HEK293 (cell line): ENCODE data around the gene GPT2.

Experiments used
- AEBP2 ChIP-seq: fragments of 450-650 bp; formaldehyde crosslinking; IDR thresholded peaks from 2 replicates; pipeline ENCODE4 v1.5.1; 2016; ENCODE audit warnings: missing biosample characterization, missing genetic modification characterization, borderline replicate concordance
- CTCF ChIP-seq: fragments of 450-650 bp; formaldehyde crosslinking; IDR thresholded peaks from 2 replicates; pipeline ENCODE4 v1.5.1; 2016; ENCODE audit warnings: missing biosample characterization, missing genetic modification characterization
- MZF1 ChIP-seq: fragments of 450-650 bp; formaldehyde crosslinking; IDR thresholded peaks from 2 replicates; pipeline ENCODE4 v1.5.1; 2017; ENCODE audit warnings: missing biosample characterization, missing genetic modification characterization, borderline replicate concordance
- SP7 ChIP-seq: fragments of 450-650 bp; formaldehyde crosslinking; IDR thresholded peaks from 2 replicates; pipeline ENCODE4 v1.5.1; 2016; ENCODE audit warnings: missing biosample characterization, missing genetic modification characterization
- ZBTB11 ChIP-seq: fragments of 450-650 bp; formaldehyde crosslinking; conservative IDR thresholded peaks from 2 replicates; pipeline ENCODE4 v1.5.1; 2016; ENCODE audit warnings: low read depth, missing biosample characterization, missing genetic modification characterization
- ZBTB26 ChIP-seq: fragments of 450-650 bp; formaldehyde crosslinking; optimal IDR thresholded peaks from 2 replicates; pipeline ENCODE3; 2016; ENCODE audit warnings: missing biosample characterization, mild to moderate bottlenecking, missing genetic modification characterization
- ZBTB8A ChIP-seq: fragments of 450-650 bp; formaldehyde crosslinking; IDR thresholded peaks from 2 replicates; pipeline ENCODE4 v1.5.1; 2016; ENCODE audit warnings: missing biosample characterization, missing genetic modification characterization
- ZFP37 ChIP-seq: fragments of 450-650 bp; formaldehyde crosslinking; IDR thresholded peaks from 2 replicates; pipeline ENCODE4 v1.5.1; 2016; ENCODE audit warnings: missing biosample characterization, missing genetic modification characterization
- ZNF184 ChIP-seq: fragments of 450-650 bp; IDR thresholded peaks from 2 replicates; pipeline ENCODE4 v1.5.1; 2018; ENCODE audit warnings: missing biosample characterization, mild to moderate bottlenecking, missing genetic modification characterization
- ZNF202 ChIP-seq: fragments of 450-650 bp; formaldehyde crosslinking; IDR thresholded peaks from 2 replicates; pipeline ENCODE4 v1.5.1; 2016; ENCODE audit warnings: missing biosample characterization, missing genetic modification characterization, borderline replicate concordance
- ZNF214 ChIP-seq: fragments of 450-650 bp; formaldehyde crosslinking; IDR thresholded peaks from 2 replicates; pipeline ENCODE4 v1.5.1; 2017; ENCODE audit warnings: missing biosample characterization, mild to moderate bottlenecking, missing genetic modification characterization, borderline replicate concordance
- ZNF24 ChIP-seq: fragments of 450-650 bp; formaldehyde crosslinking; IDR thresholded peaks from 2 replicates; pipeline ENCODE4 v1.5.1; 2016; ENCODE audit warnings: missing biosample characterization, missing genetic modification characterization
- ZNF280C ChIP-seq: fragments of 450-650 bp; formaldehyde crosslinking; IDR thresholded peaks from 2 replicates; pipeline ENCODE4 v1.5.1; 2016; ENCODE audit warnings: missing biosample characterization, missing genetic modification characterization
- ZNF335 ChIP-seq: fragments of 450-650 bp; formaldehyde crosslinking; conservative IDR thresholded peaks from 2 replicates; pipeline ENCODE4 v1.5.1; 2016; ENCODE audit warnings: missing biosample characterization, missing genetic modification characterization
- ZNF426 ChIP-seq: fragments of 450-650 bp; formaldehyde crosslinking; IDR thresholded peaks from 2 replicates; pipeline ENCODE4 v1.5.1; 2017; ENCODE audit warnings: missing biosample characterization, missing genetic modification characterization, mild to moderate bottlenecking, inconsistent platforms, moderate library complexity
- ZNF529 ChIP-seq: fragments of 450-650 bp; formaldehyde crosslinking; IDR thresholded peaks from 2 replicates; pipeline ENCODE4 v1.5.1; 2017; ENCODE audit warnings: missing genetic modification characterization, missing biosample characterization; ENCODE audit not compliant: insufficient replicate concordance
- ZNF558 ChIP-seq: fragments of 450-650 bp; formaldehyde crosslinking; IDR thresholded peaks from 2 replicates; pipeline ENCODE4 v1.5.1; 2016; ENCODE audit warnings: missing biosample characterization, missing genetic modification characterization
- ZNF629 ChIP-seq: fragments of 450-650 bp; formaldehyde crosslinking; IDR thresholded peaks from 2 replicates; pipeline ENCODE4 v1.5.1; 2017; ENCODE audit warnings: missing biosample characterization, missing genetic modification characterization
- ZNF654 ChIP-seq: fragments of 450-650 bp; formaldehyde crosslinking; IDR thresholded peaks from 2 replicates; pipeline ENCODE4 v1.5.1; 2016; ENCODE audit warnings: low read depth, missing biosample characterization, missing genetic modification characterization
- TF ChIP-seq, protein P1 (sequence below): fragments of 450-650 bp; formaldehyde crosslinking; IDR thresholded peaks from 2 replicates; pipeline ENCODE4 v1.5.1; 2016; ENCODE audit warnings: missing biosample characterization, missing genetic modification characterization
- TF ChIP-seq, protein P2 (sequence below): fragments of 450-650 bp; formaldehyde crosslinking; IDR thresholded peaks from 2 replicates; pipeline ENCODE4 v1.5.1; 2016; ENCODE audit warnings: missing biosample characterization, missing genetic modification characterization

Gene GPT2

DNA sequence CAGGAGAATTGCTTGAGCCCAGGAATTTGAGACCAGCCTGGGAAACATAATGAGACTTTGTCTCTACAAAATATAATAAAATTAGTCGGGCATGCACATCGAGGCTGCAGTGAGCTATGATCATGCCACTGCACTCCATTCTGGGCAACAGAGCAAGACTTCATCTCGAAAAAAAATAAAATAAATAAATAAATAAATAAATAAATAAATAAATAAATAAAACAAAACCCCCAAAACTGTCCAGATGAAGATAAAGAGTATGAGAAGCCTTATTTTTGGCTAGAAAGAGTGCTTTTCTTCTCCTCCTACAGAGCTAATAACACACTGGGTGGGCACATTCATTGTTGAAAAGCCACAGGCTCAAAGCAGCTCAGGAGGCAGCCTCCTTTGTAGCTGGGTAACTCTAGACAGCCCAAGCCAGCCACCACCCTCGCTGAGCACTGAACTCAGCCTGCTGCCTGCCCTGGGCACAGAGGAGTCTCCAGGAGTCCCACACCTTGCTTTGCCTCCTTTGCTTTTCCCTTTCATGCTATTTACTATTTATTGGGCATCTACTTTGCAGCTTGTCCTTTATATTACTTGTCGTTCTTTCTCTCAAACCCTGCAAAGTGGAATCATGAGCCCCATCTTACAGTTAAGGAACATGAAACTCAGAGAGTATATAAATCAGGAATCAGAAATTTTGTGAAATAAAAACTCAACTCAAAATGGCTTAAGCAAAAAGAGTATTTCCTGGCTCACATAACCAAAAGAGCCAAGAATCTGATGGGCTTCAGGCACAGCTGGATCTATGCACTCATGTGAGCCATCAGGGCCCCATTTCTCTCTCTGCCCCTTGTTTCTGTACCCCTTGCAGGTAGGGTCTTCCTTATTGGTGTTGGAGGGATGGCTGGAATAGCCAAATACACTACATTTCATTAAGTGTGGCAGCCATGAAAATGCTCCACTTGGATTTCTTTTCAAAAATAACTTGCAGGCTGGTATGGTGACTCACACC, 35.1 kb upstream of the GPT2 start (continued):
- 0 out of 2 replicates have a peak, but pooled peaks have one; percentile 30 for TF ChIP-seq AEBP2
- TF ChIP-seq, protein P1, sequence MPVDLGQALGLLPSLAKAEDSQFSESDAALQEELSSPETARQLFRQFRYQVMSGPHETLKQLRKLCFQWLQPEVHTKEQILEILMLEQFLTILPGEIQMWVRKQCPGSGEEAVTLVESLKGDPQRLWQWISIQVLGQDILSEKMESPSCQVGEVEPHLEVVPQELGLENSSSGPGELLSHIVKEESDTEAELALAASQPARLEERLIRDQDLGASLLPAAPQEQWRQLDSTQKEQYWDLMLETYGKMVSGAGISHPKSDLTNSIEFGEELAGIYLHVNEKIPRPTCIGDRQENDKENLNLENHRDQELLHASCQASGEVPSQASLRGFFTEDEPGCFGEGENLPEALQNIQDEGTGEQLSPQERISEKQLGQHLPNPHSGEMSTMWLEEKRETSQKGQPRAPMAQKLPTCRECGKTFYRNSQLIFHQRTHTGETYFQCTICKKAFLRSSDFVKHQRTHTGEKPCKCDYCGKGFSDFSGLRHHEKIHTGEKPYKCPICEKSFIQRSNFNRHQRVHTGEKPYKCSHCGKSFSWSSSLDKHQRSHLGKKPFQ (tag by site-specific recombination): 0 out of 2 replicates have a peak, but pooled peaks have one; percentile 33
- peak; percentile 61 for TF ChIP-seq ZNF529 (tag by site-specific recombination)
- peak; percentile 28; the same call in 1 of the 2 replicates for TF ChIP-seq MZF1 (tag by site-specific recombination)
- TF ChIP-seq ZBTB26 (tag by site-specific recombination): no peak
- peak; percentile 27; the same call in 1 of the 2 replicates for TF ChIP-seq ZNF24 (tag by site-specific recombination)
- TF ChIP-seq ZNF202 (tag by site-specific recombination): peak; percentile 58; the same call in 1 of the 2 replicates
- peak; percentile 73 for TF ChIP-seq ZBTB8A (tag by site-specific recombination)
- peak; percentile 85 for TF ChIP-seq ZBTB11
- no peak for TF ChIP-seq CTCF
- TF ChIP-seq ZNF654 (tag by site-specific recombination): peak; percentile 38
- no peak for TF ChIP-seq ZNF280C (tag by site-specific recombination)
- peak; percentile 93 for TF ChIP-seq ZNF426
- peak; percentile 84 for TF ChIP-seq ZNF558
- TF ChIP-seq SP7 (tag by site-specific recombination): no peak
- no peak; the same call in 1 of the 2 replicates for TF ChIP-seq ZNF214 (tag by site-specific recombination)
- TF ChIP-seq ZFP37 (tag by site-specific recombination): 0 out of 2 replicates have a peak, but pooled peaks have one; percentile 42
- TF ChIP-seq, protein P2, sequence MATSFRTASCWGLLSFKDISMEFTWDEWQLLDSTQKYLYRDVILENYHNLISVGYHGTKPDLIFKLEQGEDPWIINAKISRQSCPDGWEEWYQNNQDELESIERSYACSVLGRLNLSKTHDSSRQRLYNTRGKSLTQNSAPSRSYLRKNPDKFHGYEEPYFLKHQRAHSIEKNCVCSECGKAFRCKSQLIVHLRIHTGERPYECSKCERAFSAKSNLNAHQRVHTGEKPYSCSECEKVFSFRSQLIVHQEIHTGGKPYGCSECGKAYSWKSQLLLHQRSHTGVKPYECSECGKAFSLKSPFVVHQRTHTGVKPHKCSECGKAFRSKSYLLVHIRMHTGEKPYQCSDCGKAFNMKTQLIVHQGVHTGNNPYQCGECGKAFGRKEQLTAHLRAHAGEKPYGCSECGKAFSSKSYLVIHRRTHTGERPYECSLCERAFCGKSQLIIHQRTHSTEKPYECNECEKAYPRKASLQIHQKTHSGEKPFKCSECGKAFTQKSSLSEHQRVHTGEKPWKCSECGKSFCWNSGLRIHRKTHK (tag by site-specific recombination): no peak
- TF ChIP-seq ZNF335: no peak
- no peak for TF ChIP-seq ZNF184 (tag by site-specific recombination)
- TF ChIP-seq ZNF629 (tag by site-specific recombination): peak; percentile 54; the same call in 1 of the 2 replicates
